GM19467 (cell line): ENCODE results near the gene MCC.

Source experiments
- ATAC-seq: cut with Tn5 transposase; IDR thresholded peaks from one replicate; pipeline ENCODE4 v1.9.1; 2021; ENCODE audit warnings: mild to moderate bottlenecking, moderate library complexity; ENCODE audit not compliant: unreplicated experiment

The MCC gene

DNA sequence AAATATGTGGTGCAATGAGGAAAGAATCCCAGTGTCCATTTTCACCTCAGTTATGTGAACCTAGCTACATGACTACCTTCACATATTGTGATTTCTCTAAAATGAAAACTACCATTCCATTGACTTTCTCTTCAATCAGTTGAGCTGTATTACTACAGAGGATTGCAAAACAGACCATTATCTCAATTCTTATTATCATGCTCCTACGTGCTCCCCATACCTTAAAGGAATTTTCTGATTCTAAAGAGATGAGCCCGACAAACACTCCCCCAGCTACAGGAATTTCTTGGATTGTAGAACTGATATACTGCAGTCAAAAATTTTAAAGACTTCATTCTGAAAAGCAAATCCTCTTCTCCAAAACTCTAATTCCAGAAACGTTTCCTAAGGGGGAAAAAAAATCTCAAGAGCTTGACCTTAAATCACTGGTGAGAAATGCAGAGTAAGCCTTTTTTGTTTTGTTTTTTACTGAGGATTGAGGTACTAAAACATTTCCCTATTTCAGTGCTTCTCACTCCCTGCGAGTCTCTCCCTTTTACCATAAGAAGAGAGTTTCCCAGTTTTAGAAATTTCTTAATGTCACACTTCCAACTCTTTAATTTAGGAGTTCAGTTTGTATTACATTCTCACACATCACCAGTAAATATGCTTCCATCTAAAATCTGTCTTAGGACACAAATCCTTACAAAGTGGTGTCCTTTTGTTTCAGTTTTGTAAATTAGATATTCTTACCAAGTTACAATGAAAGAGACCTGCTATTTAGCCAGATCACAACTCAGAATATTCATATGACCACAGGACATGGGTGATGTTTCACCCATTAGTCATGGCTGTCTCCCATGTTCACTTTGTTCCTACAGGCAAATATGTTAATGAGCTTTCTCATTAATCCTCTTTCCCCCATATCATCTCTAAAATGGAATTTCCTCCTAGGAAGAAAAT, 257.3 kb downstream of the MCC start:
- no peak for ATAC-seq

- no peak for ATAC-seq
These were observed 260.5 kb downstream of the MCC start for GRCh38 chr5:113227798-113228197.

GRCh38 chr5:113226116-113226736, 262.0 kb downstream of the MCC start:
- ATAC-seq, result no peak

GRCh38 chr5:113225259-113225658, 263.0 kb downstream of the MCC start:
- no peak for ATAC-seq

DNA sequence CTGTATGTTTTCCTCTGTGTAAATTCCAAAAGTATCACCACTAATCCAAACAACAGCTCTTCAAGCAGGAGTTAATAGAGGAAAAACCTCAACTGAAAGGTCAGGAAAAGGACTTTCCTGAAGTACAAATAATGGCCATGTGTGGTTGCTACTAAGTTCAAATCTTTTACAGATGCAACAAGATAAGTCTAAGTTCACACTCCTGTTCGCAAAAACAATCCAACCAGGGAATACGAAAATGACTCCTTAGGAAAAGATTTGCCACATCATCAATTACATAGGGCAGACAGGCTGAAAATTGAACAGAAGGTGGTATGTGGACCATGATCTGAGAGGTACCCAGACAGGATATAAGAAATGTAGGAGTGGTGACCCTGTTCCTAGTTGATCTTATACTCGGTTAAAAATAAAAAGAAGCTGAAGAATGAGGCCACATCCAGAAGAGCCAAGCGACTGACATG, 263.6 kb downstream of the MCC start:
- ATAC-seq, result no peak

DNA sequence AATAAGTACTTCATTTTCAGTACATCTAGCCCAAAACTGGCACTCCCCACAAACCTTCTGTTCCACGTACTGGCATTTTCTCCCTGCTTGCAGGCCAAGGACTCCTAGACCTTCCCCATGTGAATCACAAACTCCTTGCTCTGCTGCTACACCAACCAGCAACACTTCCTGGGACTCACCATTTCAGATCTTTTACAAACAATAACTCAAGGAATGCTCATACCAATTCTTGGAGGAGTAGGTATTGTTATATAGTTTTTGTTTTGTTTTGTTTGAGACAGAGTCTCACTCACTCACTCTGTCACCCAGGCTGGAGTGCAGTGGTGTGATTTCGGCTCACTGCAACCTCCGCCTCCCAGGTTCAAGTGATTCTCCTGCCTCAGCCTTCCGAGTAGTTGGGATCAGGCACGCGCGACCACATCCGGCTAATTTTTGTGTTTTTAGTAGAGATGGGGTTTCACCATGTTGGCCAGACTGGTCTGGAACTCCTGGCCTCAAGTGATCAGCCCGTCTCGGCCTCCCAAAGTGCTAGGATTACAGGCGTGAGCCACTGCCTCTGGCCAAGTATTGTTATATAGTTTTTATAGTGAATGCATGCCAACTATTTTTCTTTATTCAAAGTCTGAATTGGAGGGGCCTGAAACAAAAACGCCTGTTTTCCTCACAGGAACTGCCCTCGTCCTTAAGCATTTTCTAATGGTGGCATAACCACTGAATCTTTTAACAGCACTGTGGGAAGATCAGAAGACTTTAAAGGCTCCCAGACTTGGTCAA, 264.2 kb downstream of the MCC start:
- no peak for ATAC-seq

- no peak for ATAC-seq
These were observed 264.9 kb downstream of the MCC start for GRCh38 chr5:113223315-113223714.

- no peak for ATAC-seq
These were observed 266.7 kb downstream of the MCC start for GRCh38 chr5:113221294-113222176.

DNA sequence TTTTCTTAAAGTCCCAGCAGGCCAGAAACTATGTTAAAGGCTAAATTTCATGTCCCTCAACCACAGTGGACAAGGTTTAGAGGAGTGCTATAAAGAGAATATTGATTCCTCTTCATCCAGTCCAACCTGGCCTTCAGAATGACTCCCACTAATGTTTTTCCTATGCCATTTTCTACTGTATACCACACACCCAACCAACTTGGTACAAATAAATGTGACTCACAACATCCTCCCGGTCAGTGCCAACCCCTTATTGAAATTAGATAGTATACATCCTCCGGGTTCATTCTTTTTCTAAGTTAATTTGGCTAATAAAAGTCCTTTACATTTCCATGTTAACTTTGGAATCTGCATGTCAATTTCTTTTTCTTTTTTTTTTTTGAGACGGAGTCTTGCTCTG, 268.6 kb downstream of the MCC start:
- ATAC-seq, result no peak

DNA sequence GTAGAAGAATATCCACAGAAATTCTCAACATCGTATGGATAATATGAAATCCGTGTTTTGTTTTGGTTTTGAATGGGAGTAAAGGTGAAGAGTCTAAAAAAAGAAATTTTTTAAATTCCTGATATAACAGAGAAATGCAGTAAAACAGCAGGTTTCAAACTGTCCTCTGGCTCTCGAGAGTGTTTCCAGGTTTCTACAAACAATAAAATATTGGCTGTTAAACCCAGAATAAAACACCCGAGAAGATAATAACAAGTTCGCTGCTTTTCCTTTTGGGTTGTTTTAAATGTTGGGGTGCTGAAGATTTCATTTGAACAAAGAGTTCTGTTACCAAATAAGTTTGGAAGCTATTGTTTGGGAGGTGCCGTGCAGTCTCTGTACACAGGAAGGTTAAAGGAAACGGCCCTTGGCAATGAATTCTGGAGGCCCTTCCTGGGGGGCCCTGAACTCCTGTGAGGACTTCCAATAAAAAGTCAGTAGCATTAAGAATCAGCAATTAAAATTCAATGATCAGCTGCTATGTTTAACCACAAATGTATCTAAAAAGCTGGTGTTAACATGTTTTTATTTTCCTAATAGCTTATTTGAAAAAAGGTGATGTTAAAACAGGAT, 269.2 kb downstream of the MCC start:
- ATAC-seq, result no peak

DNA sequence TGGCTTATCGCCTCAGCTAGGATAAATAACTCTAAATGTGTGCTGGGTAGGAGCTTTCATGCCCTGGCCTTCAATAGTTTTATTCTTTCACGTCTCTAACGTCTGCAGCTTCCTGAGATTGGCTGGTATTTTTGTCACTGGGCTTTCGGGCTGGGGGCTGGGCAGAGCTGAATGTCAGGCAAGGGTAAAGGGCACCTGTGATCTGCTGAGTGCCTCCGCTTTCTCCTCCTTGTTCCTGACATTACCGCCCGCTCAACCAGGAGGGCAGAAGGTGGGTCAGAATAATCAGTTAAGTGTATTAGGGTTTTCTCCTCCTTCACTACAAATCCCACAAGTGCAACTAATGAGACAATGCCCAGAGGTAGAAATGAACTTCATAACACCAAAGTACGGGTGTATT, 270.1 kb downstream of the MCC start:
- ATAC-seq, result no peak

DNA sequence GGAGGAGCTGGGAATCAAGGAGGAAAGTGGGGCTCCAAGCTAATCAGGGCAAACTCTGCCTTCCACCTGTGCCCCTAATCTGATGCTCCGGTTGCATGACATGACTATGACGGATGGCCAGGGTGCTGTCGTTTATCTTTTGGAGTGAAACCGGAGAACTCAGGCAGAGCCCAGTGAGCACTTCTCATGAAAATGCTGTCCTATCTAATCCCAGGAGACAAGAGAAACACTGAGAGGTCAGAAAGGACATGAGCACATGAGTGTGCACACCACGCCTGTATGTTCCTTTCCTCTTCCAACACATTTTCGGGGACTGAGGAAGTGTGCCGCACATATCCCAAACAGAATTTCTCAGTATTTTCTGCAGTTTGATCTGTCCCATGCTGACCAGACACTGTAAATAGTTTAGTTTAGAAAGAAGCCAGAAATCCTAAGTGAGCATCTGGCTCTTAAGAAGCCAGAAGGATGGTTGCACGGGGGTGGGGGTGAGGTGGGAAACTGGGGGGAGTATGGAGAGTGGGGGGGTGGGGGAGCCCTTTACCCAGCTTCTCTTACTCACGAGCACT, 270.6 kb downstream of the MCC start:
- no peak for ATAC-seq

DNA sequence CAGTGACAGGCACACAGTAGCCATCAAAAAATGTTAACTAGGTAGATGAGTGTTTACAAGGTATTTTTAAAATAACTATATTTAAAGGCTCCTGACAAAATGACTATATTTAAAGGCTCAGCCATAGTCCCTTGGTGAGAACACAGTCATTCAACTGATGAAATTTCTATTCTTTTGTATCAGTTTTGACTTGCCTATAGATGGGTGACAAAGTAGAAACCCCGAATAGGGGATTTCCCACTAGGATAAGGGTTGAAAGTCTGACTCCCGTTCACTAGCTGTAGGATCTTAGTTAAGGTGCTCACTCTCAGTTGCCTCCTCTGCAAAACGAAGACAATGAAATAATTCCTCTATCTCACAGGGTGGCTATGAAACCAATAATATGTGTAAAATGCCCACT, 271.7 kb downstream of the MCC start:
- no peak for ATAC-seq

DNA sequence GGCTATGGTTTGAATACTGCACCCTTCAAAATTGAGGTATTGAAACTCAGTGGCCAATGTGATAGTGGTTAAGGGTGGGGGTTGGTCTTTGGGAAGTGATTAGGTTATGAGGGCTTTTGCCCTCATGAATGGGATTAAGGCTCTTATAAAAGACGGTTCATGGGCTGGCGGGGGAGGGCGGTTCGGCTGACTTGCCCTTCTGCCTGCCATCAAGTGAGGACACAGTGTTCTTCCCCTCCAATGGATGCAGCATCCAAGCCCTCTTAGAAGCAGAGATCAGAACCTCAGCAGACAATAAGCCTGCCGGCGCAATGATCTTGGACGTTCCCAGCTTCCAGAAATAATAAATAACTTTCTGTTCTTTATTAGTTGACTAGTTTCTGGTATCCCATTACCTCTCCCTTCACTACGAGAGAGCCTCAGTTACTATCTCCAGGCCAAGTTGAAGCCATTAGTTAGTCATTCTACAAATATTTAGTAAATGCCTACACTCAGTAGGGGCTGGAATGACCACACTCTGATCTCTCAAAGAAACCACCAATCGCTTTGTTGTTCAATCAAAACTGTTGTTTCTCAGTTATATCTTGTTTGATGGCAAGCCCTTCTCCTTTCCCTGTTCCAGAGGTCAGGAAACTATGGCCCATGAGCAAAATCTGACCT, 272.7 kb downstream of the MCC start:
- ATAC-seq, result no peak

- no peak for ATAC-seq
These were observed 273.5 kb downstream of the MCC start for GRCh38 chr5:113214606-113215323.

DNA sequence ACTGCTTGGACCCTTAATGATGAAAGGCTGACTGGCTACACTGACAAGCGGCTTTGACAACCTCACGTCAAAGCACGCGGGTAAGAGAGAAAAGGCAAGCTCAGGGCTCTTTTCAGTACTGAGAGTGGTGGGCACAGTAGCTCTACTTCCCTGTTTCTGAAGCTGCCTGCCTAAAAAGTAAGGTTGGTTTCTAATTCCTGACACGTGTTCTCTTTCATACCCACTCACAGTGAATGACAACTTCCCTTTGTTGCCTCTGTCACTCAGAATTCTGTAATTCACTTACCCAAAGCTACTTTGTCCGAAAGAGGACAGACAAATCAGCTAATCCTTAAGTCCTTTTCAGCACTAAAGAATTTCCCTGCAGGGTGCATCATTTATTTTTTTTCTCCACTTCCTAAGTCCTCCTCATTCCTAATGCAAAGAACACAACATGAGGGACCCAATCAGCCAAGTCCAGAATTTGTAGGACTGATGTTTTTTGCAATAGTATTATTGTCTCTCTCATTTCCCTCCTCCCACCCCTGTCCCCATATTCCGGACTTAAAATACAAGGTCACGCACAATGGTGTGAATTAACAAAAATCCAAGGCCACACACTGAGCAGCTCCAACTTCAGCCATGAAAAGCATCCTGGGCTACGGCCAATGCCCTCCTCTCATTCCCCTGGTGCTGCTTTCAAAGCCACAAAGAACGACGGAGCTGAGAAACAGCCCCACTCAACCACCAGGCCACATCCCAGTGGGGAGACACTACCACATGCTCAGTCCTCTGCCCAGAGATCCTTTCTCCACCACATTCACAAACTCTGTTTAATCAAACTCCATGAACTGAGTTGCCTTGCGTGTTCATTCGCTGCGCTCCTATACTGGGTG, 274.5 kb downstream of the MCC start:
- peak; percentile 58 for ATAC-seq

DNA sequence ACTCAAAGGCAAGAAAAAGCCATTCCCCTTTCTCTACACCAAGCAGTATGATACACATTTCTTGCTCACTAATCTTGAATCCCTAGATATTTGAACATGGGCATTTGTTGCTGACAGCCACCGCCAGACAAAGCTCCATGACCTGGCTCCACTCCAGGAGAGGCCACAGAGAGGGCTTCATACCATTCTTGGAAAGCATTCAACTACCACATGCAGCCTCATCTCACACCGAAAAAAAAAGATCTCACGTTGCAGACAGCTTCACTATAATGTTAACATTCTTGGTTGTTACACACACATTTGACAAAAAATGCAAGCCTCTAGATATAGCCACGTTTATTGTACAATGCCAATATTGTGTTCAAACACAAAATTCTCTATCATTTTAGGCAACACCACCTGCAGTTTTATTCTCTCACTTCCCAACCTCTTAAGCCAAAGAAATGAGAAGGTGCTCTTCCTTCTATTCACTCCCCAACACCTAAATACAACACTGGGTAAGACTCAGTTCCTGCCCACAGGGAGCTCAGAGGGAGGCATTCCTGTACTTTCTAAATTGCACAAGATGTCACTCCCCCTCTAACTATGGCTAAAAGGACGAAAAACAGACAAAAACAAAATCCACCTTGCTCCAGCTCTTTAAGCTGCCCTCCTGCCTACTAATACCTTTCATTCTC, 275.9 kb downstream of the MCC start:
- ATAC-seq, result no peak
